Midbrain (tissue), 1 donor: ENCODE results near the gene ZMAT5.

Experiments used
- DNase-seq: peaks from one replicate; lab custom pipeline; 2025; lab: John Stamatoyannopoulos, UW

The ZMAT5 gene

GRCh38 chr22:29684244-29684643, 82.6 kb downstream of the ZMAT5 start:
- no peak for DNase-seq

DNA sequence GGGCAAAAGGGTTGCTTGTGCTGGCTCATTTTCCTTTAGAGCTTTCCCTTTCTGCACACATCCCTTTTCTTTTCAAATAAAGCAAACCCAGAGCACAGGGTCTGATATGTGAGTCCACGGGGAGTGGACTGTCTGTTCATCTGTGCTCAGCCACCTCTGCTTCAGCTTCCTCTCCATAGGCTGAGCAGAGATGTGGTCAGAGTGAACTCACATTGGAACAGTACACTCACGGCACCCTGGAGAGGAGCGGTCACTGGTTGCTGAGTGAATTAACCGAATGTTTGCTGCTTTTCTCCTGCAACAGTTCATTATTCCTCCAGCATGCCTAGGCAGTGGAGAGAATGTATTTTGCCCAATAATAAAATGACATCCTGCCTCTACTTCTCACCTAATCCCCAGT, 83.3 kb downstream of the ZMAT5 start:
- DNase-seq = no peak
